HCT116 (cell line): ENCODE data around the gene SP140L. TPM values are rescaled to one million over a fixed set of nuclear protein-coding genes. Genes with fewer than 3 reads are reported as not detected.

Source experiments
- ATAC-seq: fragments of 200-7000 bp; cut with Tn5 transposase; 2 replicates; pipeline ENCODE4 v1.9.1; 2020; ENCODE audit warnings: mild to moderate bottlenecking, moderate library complexity
- BruUV-seq: library from RNA; stranded (reverse); fragments of 400-500 nt; replicated peaks from 2 replicates; lab custom pipeline; 2021; lab: Mats Ljungman, UMichigan
- CTCF ChIA-PET: fragments of 300-600 bp; sonication (Branson Sonifier 250); formaldehyde crosslinking; loops from one replicate; lab custom pipeline; 2021; ENCODE audit warnings: antibody characterized with exemption; lab: Charles Lee
- POLR2A ChIA-PET: fragments of 300-600, 350-600 bp; sonication (Branson Sonifier 250); formaldehyde crosslinking; loops from one replicate; lab custom pipeline; 2021; ENCODE audit warnings: antibody characterized with exemption; lab: Charles Lee
- RAD21 ChIA-PET, 2 experiments: fragments of 300-600 bp; sonication (Branson Sonifier 250); formaldehyde crosslinking; loops; one replicate each; lab custom pipeline; 2023; ENCODE audit warnings: low total read pairs in 2 of 2; ENCODE audit not compliant: uncharacterized antibody in 2 of 2, unreplicated experiment in 2 of 2, low non-redundant PET in 1 of 2; lab: Charles Lee
- DNase-seq: peaks from one replicate; pipeline ENCODE4 v3.0.0-alpha.2; 2010; ENCODE audit warnings: low read depth, low spot score
- H2AFZ ChIP-seq: fragments of 200-600 bp; shearing (Covaris generic), sonication (generic); 2 replicates; pipeline ENCODE4 v1.6.1; 2017; ENCODE audit warnings: low read depth, mixed run types, mixed read lengths, antibody characterized with exemption, low read length; ENCODE audit not compliant: poor library complexity, severe bottlenecking
- H3K27ac ChIP-seq: 2 replicates; pipeline ENCODE4 v1.5.1; 2012; ENCODE audit warnings: low read depth, low read length
- H3K27me3 ChIP-seq: fragments of 200-600 bp; sonication (generic); 2 replicates; pipeline ENCODE4 v1.6.1; 2016; ENCODE audit warnings: mixed run types, low read length, mixed read lengths; ENCODE audit not compliant: insufficient read depth
- H3K36me3 ChIP-seq, 2 experiments: fragments of 200-500 bp in 1 of 2; fragments of 200-600 bp in 1 of 2; sonication (Bioruptor generic) in 1 of 2; sonication (generic) in 1 of 2; 2 replicates each; pipeline versions ENCODE4 v1.5.1 to v1.6.1; 2014 to 2016; ENCODE audit warnings: low read length in 2 of 2, inconsistent platforms in 1 of 2, mixed read lengths in 1 of 2, mixed run types in 1 of 2; ENCODE audit not compliant: insufficient read depth in 2 of 2, control insufficient read depth in 1 of 2
- H3K4me1 ChIP-seq, 2 experiments: fragments of 200-600 bp in 1 of 2; sonication (generic) in 1 of 2; 2 replicates each; pipeline versions ENCODE4 v1.5.1 to v1.6.1; 2012 to 2017; ENCODE audit warnings: low read length in 2 of 2, inconsistent platforms in 1 of 2, mild to moderate bottlenecking in 1 of 2, mixed read lengths in 1 of 2, mixed run types in 1 of 2, moderate library complexity in 1 of 2; ENCODE audit not compliant: insufficient read depth in 2 of 2, control insufficient read depth in 1 of 2
- H3K4me2 ChIP-seq: fragments of 200-600 bp; sonication (generic); 2 replicates; pipeline ENCODE4 v1.6.1; 2017; ENCODE audit warnings: mixed run types, low read length, mixed read lengths
- H3K4me3 ChIP-seq, 2 experiments: fragments of 200-600 bp in 1 of 2; sonication (generic) in 1 of 2; replicated peaks in 1 of 2; 2 replicates each; pipeline ENCODE4 v1.5.1; 2011 to 2016; ENCODE audit warnings: low read length in 2 of 2, control low read depth in 1 of 2, low read depth in 1 of 2, mild to moderate bottlenecking in 1 of 2, mixed read lengths in 1 of 2, mixed run types in 1 of 2
- H3K79me2 ChIP-seq: fragments of 200-600 bp; sonication (generic); 2 replicates; pipeline ENCODE4 v1.6.1; 2017; ENCODE audit warnings: mild to moderate bottlenecking, mixed run types, low read length, moderate library complexity, mixed read lengths; ENCODE audit not compliant: insufficient read depth
- H3K9ac ChIP-seq: fragments of 200-600 bp; sonication (generic); 2 replicates; pipeline ENCODE4 v1.6.1; 2016; ENCODE audit warnings: low read length, mixed read lengths
- H3K9me2 ChIP-seq: fragments of 200-600 bp; sonication (generic), shearing (Covaris generic); 2 replicates; pipeline ENCODE4 v1.6.1; 2017; ENCODE audit warnings: mixed run types, mild to moderate bottlenecking, moderate library complexity; ENCODE audit not compliant: insufficient read depth
- H3K9me3 ChIP-seq, 2 experiments: fragments of 200-500 bp in 1 of 2; fragments of 200-600 bp in 1 of 2; sonication (Bioruptor generic) in 1 of 2; sonication (generic) in 1 of 2; 2 replicates each; pipeline ENCODE4 v1.6.1; 2014 to 2017; ENCODE audit warnings: low read length in 2 of 2, mixed read lengths in 2 of 2, inconsistent platforms in 1 of 2, low read depth in 1 of 2, mild to moderate bottlenecking in 1 of 2, mixed run types in 1 of 2, moderate library complexity in 1 of 2; ENCODE audit not compliant: control insufficient read depth in 1 of 2, insufficient read depth in 1 of 2
- H4K20me1 ChIP-seq: fragments of 200-600 bp; sonication (generic), shearing (Covaris generic); 2 replicates; pipeline ENCODE4 v1.6.1; 2017; ENCODE audit warnings: mixed run types, mild to moderate bottlenecking, moderate library complexity; ENCODE audit not compliant: insufficient read depth
- CBX3 ChIP-seq: IDR thresholded peaks from 2 replicates; pipeline ENCODE4 v1.6.1; 2012; ENCODE audit warnings: low read depth
- CEBPB ChIP-seq: IDR thresholded peaks from 2 replicates; pipeline ENCODE4 v1.6.1; 2012; ENCODE audit warnings: low read depth
- CTCF ChIP-seq, 3 experiments: fragments of 200-600 bp in 1 of 3; sonication (generic) in 1 of 3; IDR thresholded peaks in 2 of 3; conservative IDR thresholded peaks in 1 of 3; 2 replicates each; pipeline ENCODE4 v1.5.1; 2012 to 2017; ENCODE audit warnings: low read depth in 2 of 3, low read length in 2 of 3, antibody characterized with exemption in 1 of 3, borderline replicate concordance in 1 of 3, control low read depth in 1 of 3, mild to moderate bottlenecking in 1 of 3, mixed read lengths in 1 of 3, mixed run types in 1 of 3, moderate library complexity in 1 of 3; ENCODE audit not compliant: insufficient read depth in 1 of 3
- ELF1 ChIP-seq: IDR thresholded peaks from 2 replicates; pipeline ENCODE4 v1.6.1; 2012; ENCODE audit warnings: low read depth, borderline replicate concordance
- EZH2 ChIP-seq: fragments of 200-600 bp; sonication (generic); IDR thresholded peaks from 2 replicates; pipeline ENCODE4 v1.6.1; 2017; ENCODE audit warnings: antibody characterized with exemption, mixed run types
- EZH2phosphoT487 ChIP-seq: fragments of 200-600 bp; IDR thresholded peaks from 2 replicates; pipeline ENCODE4 v1.6.1; 2018; ENCODE audit warnings: antibody characterized with exemption, borderline replicate concordance
- FOSL1 ChIP-seq: IDR thresholded peaks from 2 replicates; pipeline ENCODE4 v1.6.1; 2012; ENCODE audit warnings: low read depth
- POLR2A ChIP-seq: IDR thresholded peaks from 2 replicates; pipeline ENCODE4 v1.7.0; 2011; ENCODE audit warnings: borderline replicate concordance; ENCODE audit not compliant: insufficient read depth, insufficient read length; ENCODE audit errors: extremely low read depth
- POLR2AphosphoS5 ChIP-seq: IDR thresholded peaks from 2 replicates; pipeline ENCODE4 v1.6.1; 2011; ENCODE audit warnings: mild to moderate bottlenecking, low read depth, low read length, moderate library complexity
- RAD21 ChIP-seq: IDR thresholded peaks from 2 replicates; pipeline ENCODE4 v1.6.1; 2012; ENCODE audit warnings: low read depth, mild to moderate bottlenecking
- REST ChIP-seq: IDR thresholded peaks from 2 replicates; pipeline ENCODE4 v1.6.1; 2012; ENCODE audit warnings: low read depth
- SIN3A ChIP-seq: IDR thresholded peaks from 2 replicates; pipeline ENCODE4 v1.6.1; 2012; ENCODE audit warnings: low read depth
- SRF ChIP-seq: IDR thresholded peaks from 2 replicates; pipeline ENCODE4 v1.6.1; 2012; ENCODE audit warnings: low read depth
- TCF7L2 ChIP-seq: IDR thresholded peaks from 2 replicates; pipeline ENCODE4 v1.7.0; 2011; ENCODE audit warnings: borderline replicate concordance, inconsistent platforms; ENCODE audit not compliant: insufficient read depth, insufficient read length; ENCODE audit errors: extremely low read depth
- YY1 ChIP-seq: IDR thresholded peaks from 2 replicates; pipeline ENCODE4 v1.6.1; 2011; ENCODE audit warnings: low read length, low read depth, moderate library complexity, mild to moderate bottlenecking; ENCODE audit not compliant: insufficient replicate concordance; ENCODE audit errors: extremely low read depth
- ZBTB33 ChIP-seq: IDR thresholded peaks from 2 replicates; pipeline ENCODE4 v1.6.1; 2011; ENCODE audit warnings: mild to moderate bottlenecking, low read length, moderate library complexity; ENCODE audit not compliant: insufficient replicate concordance; ENCODE audit errors: extremely low read depth
- ZFX ChIP-seq: fragments of 450-650 bp; IDR thresholded peaks from 2 replicates; pipeline ENCODE4 v1.6.1; 2017
- ZNF274 ChIP-seq: fragments of 200-500 bp; sonication (Bioruptor generic); IDR thresholded peaks from 2 replicates; pipeline ENCODE4 v1.6.1; 2014; ENCODE audit warnings: mild to moderate bottlenecking, low read depth, low read length, inconsistent platforms
- intact Hi-C: fragments of 100-400 bp; cut with micrococcal nuclease; formaldehyde crosslinking; loops from 2 replicates; pipeline ENCODE4 v1.10.0; 2022
- total RNA-seq: library from RNA; stranded (reverse); gene quantifications from one replicate; pipeline ENCODE4 v1.2.1, GENCODE V29; 2021; ENCODE audit not compliant: unreplicated experiment
- TF ChIP-seq, protein P1 (sequence below): IDR thresholded peaks from 2 replicates; pipeline ENCODE4 v1.6.1; 2012

Gene SP140L
- total RNA-seq, 1 experiment from 2014 or later, result 28.9 TPM

- H4K20me1 ChIP-seq, result no peaks in the 10 kb centered on the region
- no peak overlapping the region for H3K4me3 ChIP-seq
- no peak overlapping the region for H2AFZ ChIP-seq
- DNase-seq (no peak), ATAC-seq (no peak)
- no TSS peak for BruUV-seq
- H3K79me2 ChIP-seq, result peaks cover 19% of the 10 kb centered on the region; the same call in 1 of the 2 replicates
- no peaks in the 10 kb centered on the region; a peak in 1 of 4 replicates for H3K36me3 ChIP-seq
- H3K4me2 ChIP-seq, result no peak overlapping the region
- H3K27ac ChIP-seq, result no peak overlapping the region
- TF ChIP-seq SIN3A, result no peak
- TF ChIP-seq POLR2A, result no peak
- TF ChIP-seq ZFX, result no peak
- no peak for TF ChIP-seq YY1
- TF ChIP-seq, protein P1, sequence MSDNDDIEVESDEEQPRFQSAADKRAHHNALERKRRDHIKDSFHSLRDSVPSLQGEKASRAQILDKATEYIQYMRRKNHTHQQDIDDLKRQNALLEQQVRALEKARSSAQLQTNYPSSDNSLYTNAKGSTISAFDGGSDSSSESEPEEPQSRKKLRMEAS, result no peak
- no peak for TF ChIP-seq TCF7L2
- TF ChIP-seq EZH2phosphoT487, result no peak
- no peak for TF ChIP-seq CTCF (IDR thresholded peaks at IDR 0.05 in 2 of 3, conservative IDR thresholded peaks at IDR 0.05 in 1 of 3; ENCODE audit: borderline replicate concordance in 1 of 3, insufficient read depth in 1 of 3, low read depth in 2 of 3, low read length in 2 of 3)
- TF ChIP-seq FOSL1, result no peak
- TF ChIP-seq CEBPB, result no peak
- TF ChIP-seq SRF, result no peak
- no peak for TF ChIP-seq ZNF274
- no peak for TF ChIP-seq ZBTB33
- no peak for TF ChIP-seq REST
- TF ChIP-seq POLR2AphosphoS5, result no peak
- no peak for TF ChIP-seq CBX3
- no peak for TF ChIP-seq ELF1
- TF ChIP-seq RAD21, result no peak
- TF ChIP-seq EZH2, result no peak
- H3K27me3 ChIP-seq, result no peaks in the 10 kb centered on the region
- no peaks in the 10 kb centered on the region for H3K4me1 ChIP-seq
- ChIA-PET POLR2A (no interaction called here), CTCF (no interaction called here), RAD21 (no interaction called here)
- intact Hi-C loops, result no loop called here
- H3K9me3 ChIP-seq, result no peaks in the 10 kb centered on the region
- no peaks in the 10 kb centered on the region for H3K9me2 ChIP-seq
- H3K9ac ChIP-seq, result no peak overlapping the region
These were observed 97.0 kb downstream of the SP140L start for GRCh38 chr2:230423851-230424458.
